GM23338 (cell line): ENCODE results near the gene CTDSP2. TPM values are rescaled to one million over a fixed set of nuclear protein-coding genes. Genes with fewer than 3 reads are reported as not detected.
"Not testable (repeated sequence)": the region's sequence is repeated elsewhere in the genome, so short reads cannot be mapped to it uniquely, and the experiment has no call there.

Experiments
- ATAC-seq: fragments of 200-7000 bp; cut with Tn5 transposase; 3 replicates; pipeline ENCODE4 v1.9.1; 2020
- DNase-seq: peaks from one replicate; pipeline ENCODE4 v3.0.0-alpha.2; 2015; ENCODE audit warnings: low spot score
- H2AFZ ChIP-seq: fragments of 200-600 bp; sonication (generic); 2 replicates; pipeline ENCODE4 v1.8.0; 2016; ENCODE audit warnings: antibody characterized with exemption, mild to moderate bottlenecking, moderate library complexity
- H3F3A ChIP-seq: fragments of 200-600 bp; sonication (generic); replicated peaks from 2 replicates; pipeline ENCODE4 v1.8.0; 2017; ENCODE audit warnings: antibody characterized with exemption, mixed run types, low read depth
- H3K27ac ChIP-seq: fragments of 200-600 bp; sonication (generic); 2 replicates; pipeline ENCODE4 v1.6.1; 2016; ENCODE audit warnings: low read depth
- H3K27me3 ChIP-seq: fragments of 200-600 bp; sonication (generic); 2 replicates; pipeline ENCODE4 v1.8.0; 2016; ENCODE audit warnings: mild to moderate bottlenecking, mixed run types, moderate library complexity; ENCODE audit not compliant: insufficient read depth
- H3K36me3 ChIP-seq: fragments of 200-600 bp; sonication (generic); 2 replicates; pipeline ENCODE4 v1.8.0; 2016; ENCODE audit warnings: mild to moderate bottlenecking; ENCODE audit not compliant: insufficient read depth
- H3K4me1 ChIP-seq: fragments of 200-600 bp; sonication (generic); 2 replicates; pipeline ENCODE4 v1.8.0; 2016; ENCODE audit warnings: mild to moderate bottlenecking, moderate library complexity; ENCODE audit not compliant: insufficient read depth
- H3K4me2 ChIP-seq: fragments of 200-600 bp; sonication (generic); 2 replicates; pipeline ENCODE4 v1.7.1; 2017; ENCODE audit warnings: mixed run types
- H3K4me3 ChIP-seq: fragments of 200-600 bp; sonication (generic); 2 replicates; pipeline ENCODE4 v1.6.1; 2016; ENCODE audit warnings: mixed run types
- H3K79me2 ChIP-seq: fragments of 200-600 bp; sonication (generic); replicated peaks from 2 replicates; pipeline ENCODE4 v1.8.0; 2017; ENCODE audit warnings: mild to moderate bottlenecking; ENCODE audit not compliant: insufficient read depth
- H3K9me2 ChIP-seq: fragments of 200-600 bp; sonication (generic); 2 replicates; pipeline ENCODE4 v1.8.0; 2017; ENCODE audit not compliant: insufficient read depth
- H4K20me1 ChIP-seq: fragments of 200-600 bp; sonication (generic); replicated peaks from 2 replicates; pipeline ENCODE4 v1.8.0; 2017; ENCODE audit warnings: mild to moderate bottlenecking; ENCODE audit not compliant: insufficient read depth
- H3K27ac Mint-ChIP-seq: 2 replicates; pipeline ENCODE4 v1.8.0; 2020; ENCODE audit warnings: inconsistent platforms, mild to moderate bottlenecking, moderate library complexity, mixed read lengths
- H3K27me3 Mint-ChIP-seq: 3 replicates; pipeline ENCODE4 v1.8.0; 2022; ENCODE audit warnings: low read depth, mild to moderate bottlenecking, moderate library complexity, mixed read lengths, inconsistent platforms; ENCODE audit not compliant: insufficient read depth, poor library complexity
- H3K36me3 Mint-ChIP-seq: 3 replicates; pipeline ENCODE4 v1.8.0; 2021; ENCODE audit warnings: low read depth, mild to moderate bottlenecking, inconsistent platforms, moderate library complexity, mixed read lengths
- H3K4me1 Mint-ChIP-seq: 3 replicates; pipeline ENCODE4 v1.8.0; 2020; ENCODE audit warnings: mild to moderate bottlenecking, inconsistent platforms, mixed read lengths
- H3K4me3 Mint-ChIP-seq: 3 replicates; pipeline ENCODE4 v1.8.0; 2021; ENCODE audit warnings: moderate library complexity, mild to moderate bottlenecking, inconsistent platforms, mixed read lengths
- H3K9me3 Mint-ChIP-seq: 3 replicates; pipeline ENCODE4 v1.8.0; 2020; ENCODE audit warnings: moderate library complexity, mild to moderate bottlenecking, inconsistent platforms, mixed read lengths
- CREB1 ChIP-seq: fragments of 250-450 bp; sonication (Bioruptor Pico); IDR thresholded peaks from 2 replicates; pipeline ENCODE4 v1.5.0; 2020; ENCODE audit warnings: low read depth, mild to moderate bottlenecking, moderate library complexity
- CTCF ChIP-seq, 2 experiments: fragments of 200-600 bp in 1 of 2; sonication (generic) in 1 of 2; conservative IDR thresholded peaks; 2 replicates each; pipeline versions ENCODE4 v1.5.1 to v1.6.1; 2016 to 2017; ENCODE audit warnings: antibody characterized with exemption in 2 of 2, low read depth in 2 of 2, mild to moderate bottlenecking in 2 of 2, moderate library complexity in 1 of 2
- EZH2 ChIP-seq: fragments of 200-600 bp; sonication (generic); IDR thresholded peaks from one replicate; pipeline ENCODE4 v1.8.0; 2017; ENCODE audit warnings: antibody characterized with exemption, mild to moderate bottlenecking, low read depth; ENCODE audit not compliant: unreplicated experiment
- EZH2phosphoT487 ChIP-seq: fragments of 200-600 bp; sonication (generic); IDR thresholded peaks from one replicate; pipeline ENCODE4 v1.8.1; 2018; ENCODE audit warnings: antibody characterized with exemption; ENCODE audit not compliant: unreplicated experiment
- JUNB ChIP-seq: IDR thresholded peaks from one replicate; pipeline ENCODE4 v1.6.1; 2016; ENCODE audit warnings: antibody characterized with exemption; ENCODE audit not compliant: unreplicated experiment
- POLR2AphosphoS5 ChIP-seq: IDR thresholded peaks from 2 replicates; pipeline ENCODE4 v1.6.1; 2016; ENCODE audit warnings: antibody characterized with exemption, low read depth
- STAT1 ChIP-seq: IDR thresholded peaks from one replicate; pipeline ENCODE4 v1.6.1; 2016; ENCODE audit warnings: antibody characterized with exemption; ENCODE audit not compliant: unreplicated experiment
- ZNF462 ChIP-seq: fragments of 250-450 bp; sonication (Bioruptor Pico); IDR thresholded peaks from 2 replicates; pipeline ENCODE4 v1.5.0; 2020; ENCODE audit warnings: mild to moderate bottlenecking, moderate library complexity
- polyA plus RNA-seq: library from polyadenylated mRNA; unstranded; fragments of >200 nt; fragmentation: Nextera tagmentation; extraction: Ambion mirVana; gene quantifications from 2 replicates; pipeline ENCODE4 v1.2.1, GENCODE V29; 2016
- total RNA-seq: library from RNA; depleted of rRNA; stranded (reverse); fragments of >200 nt; shearing (Covaris generic); gene quantifications from 2 replicates; pipeline ENCODE4 v1.2.3, GENCODE V29; 2014

CTDSP2 gene
- total and polyA plus RNA-seq, 2 experiments from 2014 or later = 22.8 to 81.9 TPM

DNA sequence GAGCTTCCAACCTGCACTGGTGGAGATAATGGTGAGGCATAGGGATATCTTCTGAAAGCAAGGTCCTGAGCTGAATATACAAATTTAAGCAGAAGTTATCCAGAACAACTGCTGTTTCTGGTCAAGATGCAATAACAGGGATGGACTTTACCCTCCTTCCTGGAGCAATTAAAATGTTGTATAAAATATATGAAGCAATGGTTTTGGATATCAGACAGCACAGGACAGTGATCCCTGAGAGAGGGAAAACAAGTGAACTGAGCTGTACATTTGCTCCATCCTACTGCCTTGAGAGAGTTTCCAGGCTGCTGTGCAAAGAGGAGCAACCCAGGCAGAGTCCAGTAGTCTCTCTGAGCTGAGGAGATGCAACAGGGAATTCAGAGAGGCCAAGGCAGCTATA lies 36.0 kb upstream of the CTDSP2 start (continued):
- TF ChIP-seq JUNB = no peak
- TF ChIP-seq EZH2 = no peak
- TF ChIP-seq EZH2phosphoT487 = no peak

DNA sequence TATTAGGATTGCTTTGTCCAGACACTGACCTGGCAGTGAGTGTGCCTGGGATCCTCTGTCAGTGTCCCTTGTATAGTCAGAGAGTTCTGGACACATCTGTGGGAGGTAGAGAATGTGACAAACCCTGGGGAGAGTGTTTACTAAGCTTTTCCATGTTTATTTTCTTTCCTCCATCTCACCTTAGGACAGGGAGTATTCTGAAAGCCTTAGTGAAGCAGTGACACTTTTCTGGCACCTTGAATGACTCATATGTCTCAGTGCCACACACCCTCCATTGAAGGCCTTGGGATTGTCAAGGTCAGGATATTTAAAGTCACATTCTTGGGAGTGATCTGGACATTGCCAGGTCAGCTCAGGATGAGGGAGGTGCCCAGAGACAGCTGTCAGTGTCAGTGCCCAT lies 34.9 kb upstream of the CTDSP2 start:
- H3K4me1 Mint-ChIP-seq = no peaks in the 10 kb centered on the region
- H2AFZ ChIP-seq = no peak overlapping the region
- no peak overlapping the region for H3K27ac ChIP-seq
- H3K36me3 ChIP-seq = no peaks in the 10 kb centered on the region
- H3K4me1 ChIP-seq = no peaks in the 10 kb centered on the region
- no peak for TF ChIP-seq POLR2AphosphoS5
- no peak for TF ChIP-seq CREB1 (CRISPR knock-in tag)
- TF ChIP-seq CTCF (conservative IDR thresholded peaks at IDR 0.05; ENCODE audit: low read depth in 2 of 2) = no peak
- no peak for TF ChIP-seq STAT1
- TF ChIP-seq ZNF462 (CRISPR knock-in tag) = no peak
- TF ChIP-seq EZH2 = no peak
- H3K4me3 Mint-ChIP-seq = no peak overlapping the region
- H3K27me3 ChIP-seq = no peaks in the 10 kb centered on the region
- H3K9me2 ChIP-seq = no peaks in the 10 kb centered on the region
- no peak for ATAC-seq
- no peak overlapping the region for H3K4me2 ChIP-seq
- no peak overlapping the region for H3K27ac Mint-ChIP-seq
- peaks cover 2% of the 10 kb centered on the region for H3K27me3 Mint-ChIP-seq
- no peaks in the 10 kb centered on the region for H3K79me2 ChIP-seq
- H3K9me3 Mint-ChIP-seq = peaks cover 8% of the 10 kb centered on the region; the same call in 2 of the 3 replicates
- no peak for DNase-seq
- H4K20me1 ChIP-seq = no peaks in the 10 kb centered on the region
- no peak overlapping the region for H3K4me3 ChIP-seq
- H3K36me3 Mint-ChIP-seq = peaks cover 5% of the 10 kb centered on the region; the same call in 2 of the 3 replicates
- no peaks in the 10 kb centered on the region for H3F3A ChIP-seq

GRCh38 chr12:57881035-57881434 lies 34.5 kb upstream of the CTDSP2 start:
- not testable (repeated sequence) for H3K4me2 ChIP-seq, H3K27me3 Mint-ChIP-seq, H3K79me2 ChIP-seq, H3K9me2 ChIP-seq, H3K4me1 Mint-ChIP-seq, H3F3A ChIP-seq, H3K36me3 ChIP-seq, H3K27ac ChIP-seq, H2AFZ ChIP-seq, H3K36me3 Mint-ChIP-seq, H3K4me3 Mint-ChIP-seq, DNase-seq, H3K4me1 ChIP-seq, H3K9me3 Mint-ChIP-seq, H3K27ac Mint-ChIP-seq, H3K4me3 ChIP-seq, ATAC-seq, H3K27me3 ChIP-seq, H4K20me1 ChIP-seq
